Measurements from ENCODE around the gene LGR5. TPM values are rescaled to one million over a fixed set of nuclear protein-coding genes. Genes with fewer than 3 reads are reported as not detected.
"Not testable (repeated sequence)": the region's sequence is repeated elsewhere in the genome, so short reads cannot be mapped to it uniquely, and the experiment has no call there.

The LGR5 gene
- total and polyA plus RNA-seq, 10 of the 15 experiments (the other 5 are each of a cell fraction or from before 2014, with no cell fraction given) = 2.1 TPM; not detected in 9

DNA sequence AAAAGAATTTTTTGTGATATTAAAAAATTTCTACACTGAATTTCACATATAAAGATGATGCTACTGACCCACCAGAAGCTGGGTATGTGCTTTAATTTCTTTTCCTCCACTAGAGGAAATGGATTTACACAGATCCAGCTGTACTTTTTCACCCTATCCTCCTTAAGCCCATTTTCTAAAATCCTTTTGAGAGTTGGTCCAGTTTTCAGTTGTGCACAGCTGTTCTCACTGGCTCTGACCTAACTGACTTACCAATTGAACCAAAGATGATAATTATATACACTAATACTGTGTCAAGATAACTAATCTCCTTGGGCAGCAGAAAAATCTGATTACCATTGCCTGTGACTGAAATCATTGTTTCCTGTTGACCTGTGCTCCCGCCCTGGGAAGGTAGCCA is 115.6 kb downstream of the LGR5 start:
- ChIA-PET RAD21 (ENCODE audit: unreplicated experiment) (no interaction called here), CTCF (no interaction called here), SMC1A (ENCODE audit: uncharacterized antibody, unreplicated experiment) (interaction anchor here (0.9 kb wide), 1 partner anchor 8 kb away, joined by 3 read pairs; no protein-coding TSS in a partner anchor), POLR2A (no interaction called here)
- H3K79me2 ChIP-seq (ENCODE audit: control insufficient read depth, insufficient read depth, low read length) = no peaks in the 10 kb centered on the region
- TF ChIP-seq, protein P1, sequence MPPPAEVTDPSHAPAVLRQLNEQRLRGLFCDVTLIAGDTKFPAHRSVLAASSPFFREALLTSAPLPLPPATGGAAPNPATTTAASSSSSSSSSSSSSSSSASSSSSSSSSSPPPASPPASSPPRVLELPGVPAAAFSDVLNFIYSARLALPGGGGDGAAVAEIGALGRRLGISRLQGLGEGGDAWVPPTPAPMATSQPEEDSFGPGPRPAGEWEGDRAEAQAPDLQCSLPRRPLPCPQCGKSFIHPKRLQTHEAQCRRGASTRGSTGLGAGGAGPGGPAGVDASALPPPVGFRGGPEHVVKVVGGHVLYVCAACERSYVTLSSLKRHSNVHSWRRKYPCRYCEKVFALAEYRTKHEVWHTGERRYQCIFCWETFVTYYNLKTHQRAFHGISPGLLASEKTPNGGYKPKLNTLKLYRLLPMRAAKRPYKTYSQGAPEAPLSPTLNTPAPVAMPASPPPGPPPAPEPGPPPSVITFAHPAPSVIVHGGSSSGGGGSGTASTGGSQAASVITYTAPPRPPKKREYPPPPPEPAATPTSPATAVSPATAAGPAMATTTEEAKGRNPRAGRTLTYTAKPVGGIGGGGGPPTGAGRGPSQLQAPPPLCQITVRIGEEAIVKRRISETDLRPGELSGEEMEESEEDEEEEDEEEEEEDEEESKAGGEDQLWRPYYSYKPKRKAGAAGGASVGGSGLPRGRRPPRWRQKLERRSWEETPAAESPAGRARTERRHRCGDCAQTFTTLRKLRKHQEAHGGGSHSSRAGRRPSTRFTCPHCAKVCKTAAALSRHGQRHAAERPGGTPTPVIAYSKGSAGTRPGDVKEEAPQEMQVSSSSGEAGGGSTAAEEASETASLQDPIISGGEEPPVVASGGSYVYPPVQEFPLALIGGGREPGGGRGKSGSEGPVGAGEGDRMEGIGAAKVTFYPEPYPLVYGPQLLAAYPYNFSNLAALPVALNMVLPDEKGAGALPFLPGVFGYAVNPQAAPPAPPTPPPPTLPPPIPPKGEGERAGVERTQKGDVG (CRISPR knock-in tag; IDR thresholded peaks at IDR 0.05) = no peak
- TF ChIP-seq SMAD1 (IDR thresholded peaks at IDR 0.05; ENCODE audit: low read depth, partially characterized antibody) = no peak
- TF ChIP-seq CEBPB (IDR thresholded peaks at IDR 0.05; ENCODE audit: borderline replicate concordance in 1 of 2, low read depth in 2 of 2, low read length in 2 of 2) = no peak
- TF ChIP-seq NRF1 (conservative IDR thresholded peaks at IDR 0.05; ENCODE audit: low read depth, low read length) = no peak
- TF ChIP-seq TCF7 (IDR thresholded peaks at IDR 0.05; ENCODE audit: borderline replicate concordance) = no peak
- no peak for TF ChIP-seq EGR1 (IDR thresholded peaks at IDR 0.05; ENCODE audit: borderline replicate concordance in 1 of 2, low read depth in 2 of 2, low read length in 2 of 2)
- TF ChIP-seq POU2F2 (IDR thresholded peaks at IDR 0.05; ENCODE audit: borderline replicate concordance, low read depth, low read length) = no peak
- TF ChIP-seq MAX (IDR thresholded peaks at IDR 0.05; ENCODE audit: low read depth, low read length) = no peak
- TF ChIP-seq CHD1 (IDR thresholded peaks at IDR 0.05; ENCODE audit: low read depth, low read length) = no peak
- no peak for TF ChIP-seq ZNF24 (IDR thresholded peaks at IDR 0.05)
- no peak for TF ChIP-seq POLR2AphosphoS5 (IDR thresholded peaks at IDR 0.05; ENCODE audit: low read length)
- ATAC-seq (no peak), FAIRE-seq (no peak), DNase-seq (ENCODE audit: low read depth, low spot score) (no peak)
- H3K27ac ChIP-seq (ENCODE audit: control insufficient read depth, insufficient read depth) = no peak overlapping the region
- in situ Hi-C loops (cut with MboI) (no loop called here), intact Hi-C loops (cut with micrococcal nuclease; ENCODE audit: unreplicated experiment) (no loop called here)
- H3K27me3 ChIP-seq (replicated peaks in 1 of 2; ENCODE audit: control insufficient read depth in 2 of 2, insufficient read depth in 2 of 2, low read length in 1 of 2) = no peaks in the 10 kb centered on the region
- BruUV-seq (replicated peaks) = no TSS peak
- H2AFZ ChIP-seq (ENCODE audit: control insufficient read depth, low read depth, low read length) = no peak overlapping the region
- 0% methylated on average over 1 of the region's 1 CpG for WGBS (ENCODE audit: insufficient coverage, insufficient replicate concordance, low lambda C conversion rate, missing lambda C conversion rate)
- H4K20me1 ChIP-seq (ENCODE audit: control insufficient read depth, insufficient read depth) = no peaks in the 10 kb centered on the region
- H3K4me1 ChIP-seq (ENCODE audit: control insufficient read depth, insufficient read depth, low read length) = no peaks in the 10 kb centered on the region
- H3K9me3 ChIP-seq (replicated peaks; ENCODE audit: control insufficient read depth, insufficient read depth, low read length) = no peaks in the 10 kb centered on the region
- H3K36me3 ChIP-seq (ENCODE audit: control insufficient read depth in 2 of 2, insufficient read depth in 2 of 2, low read length in 1 of 2) = no peaks in the 10 kb centered on the region
- no peak overlapping the region for H3K9ac ChIP-seq (ENCODE audit: control insufficient read depth, insufficient read depth, low read length)
- H3K4me3 ChIP-seq = no peak overlapping the region
- no peak overlapping the region for H3K4me2 ChIP-seq (ENCODE audit: control insufficient read depth, insufficient read depth)

DNA sequence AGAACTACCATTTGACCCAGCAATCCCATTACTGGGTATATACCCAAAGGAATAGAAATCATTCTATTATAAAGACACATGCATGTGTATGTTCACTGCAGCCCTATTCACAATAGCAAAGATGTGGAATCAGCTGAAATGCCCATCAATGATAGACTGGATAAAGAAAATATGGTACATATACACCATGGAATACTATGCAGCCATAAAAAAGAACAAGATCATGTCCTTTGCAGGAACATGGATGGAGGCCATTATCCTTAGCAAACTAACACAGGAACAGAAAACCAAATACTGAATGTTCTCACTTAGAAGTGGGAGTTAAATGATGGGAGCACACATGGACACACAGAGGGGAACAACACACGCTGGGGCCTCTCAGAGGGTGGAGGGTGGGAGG is 116.2 kb downstream of the LGR5 start:
- H3K27ac ChIP-seq (ENCODE audit: control insufficient read depth, insufficient read depth); ATAC-seq; DNase-seq (ENCODE audit: low read depth, low spot score); H3K9me3 ChIP-seq (replicated peaks; ENCODE audit: control insufficient read depth, insufficient read depth, low read length); POLR2A ChIA-PET; RAD21 ChIA-PET (ENCODE audit: unreplicated experiment); H3K4me3 ChIP-seq; intact Hi-C loops (cut with micrococcal nuclease; ENCODE audit: unreplicated experiment); BruUV-seq (replicated peaks); H3K79me2 ChIP-seq (ENCODE audit: control insufficient read depth, insufficient read depth, low read length); CTCF ChIA-PET; in situ Hi-C loops (cut with MboI); FAIRE-seq; H3K4me2 ChIP-seq (ENCODE audit: control insufficient read depth, insufficient read depth); H3K9ac ChIP-seq (ENCODE audit: control insufficient read depth, insufficient read depth, low read length); H3K27me3 ChIP-seq (replicated peaks in 1 of 2; ENCODE audit: control insufficient read depth in 2 of 2, insufficient read depth in 2 of 2, low read length in 1 of 2); H3K36me3 ChIP-seq (ENCODE audit: control insufficient read depth in 2 of 2, insufficient read depth in 2 of 2, low read length in 1 of 2); H3K4me1 ChIP-seq (ENCODE audit: control insufficient read depth, insufficient read depth, low read length); H4K20me1 ChIP-seq (ENCODE audit: control insufficient read depth, insufficient read depth); H2AFZ ChIP-seq (ENCODE audit: control insufficient read depth, low read depth, low read length): not testable (repeated sequence)
- SMC1A ChIA-PET (ENCODE audit: uncharacterized antibody, unreplicated experiment) = interaction anchor here (0.9 kb wide), 1 partner anchor 9 kb away, joined by 3 read pairs; no protein-coding TSS in a partner anchor
- WGBS (ENCODE audit: insufficient coverage, insufficient replicate concordance, low lambda C conversion rate, missing lambda C conversion rate) = 43% methylated on average over 1 of the region's 1 CpG

Data from GM12878 (cell line).